ENCODE data around the gene EARS2. TPM values are rescaled to one million over a fixed set of nuclear protein-coding genes. Genes with fewer than 3 reads are reported as not detected.

Gene EARS2
- polyA plus RNA-seq, 1 donor from 2014 or later = 22.2 TPM

DNA sequence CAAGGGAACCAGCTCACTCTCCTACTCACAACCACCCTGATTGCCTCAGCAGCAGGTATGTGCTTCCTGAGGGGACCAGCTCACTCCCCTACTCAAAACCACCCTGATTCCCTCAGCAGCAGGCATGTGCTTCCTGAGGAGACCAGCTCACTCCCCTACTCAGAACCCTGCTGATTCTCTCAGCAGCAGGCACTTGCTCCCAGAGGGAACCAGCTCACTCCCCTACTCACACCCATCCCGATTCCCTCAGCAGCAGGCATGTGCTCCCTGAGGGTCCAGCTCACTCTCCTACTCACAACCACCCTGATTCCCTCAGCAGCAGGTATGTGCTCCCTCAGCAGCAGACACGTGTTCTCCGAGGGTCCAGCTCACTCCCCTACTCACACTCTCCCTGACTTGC lies 78.0 kb downstream of the EARS2 start:
- H3K36me3 ChIP-seq (ENCODE audit: insufficient read depth, low read length) = no peaks in the 10 kb centered on the region
- H3K9me3 ChIP-seq (ENCODE audit: low read length) = no peaks in the 10 kb centered on the region
- no peak overlapping the region for H3K9ac ChIP-seq (ENCODE audit: low read length)
- no peaks in the 10 kb centered on the region for H3K79me2 ChIP-seq (replicated peaks; ENCODE audit: insufficient read depth, low read length)
- TF ChIP-seq MXI1 (conservative IDR thresholded peaks at IDR 0.05; ENCODE audit: poor library complexity, severe bottlenecking) (no peak), TAF1 (IDR thresholded peaks at IDR 0.05; ENCODE audit: low read depth) (no peak), CTCF (IDR thresholded peaks at IDR 0.05; ENCODE audit: poor library complexity, severe bottlenecking) (no peak), RAD21 (conservative IDR thresholded peaks at IDR 0.05) (no peak), EZH2 (IDR thresholded peaks at IDR 0.05; ENCODE audit: borderline replicate concordance, insufficient read depth, low read length, poor library complexity, severe bottlenecking) (no peak), POLR2AphosphoS5 (IDR thresholded peaks at IDR 0.05) (no peak), EP300 (conservative IDR thresholded peaks at IDR 0.05; ENCODE audit: poor library complexity, severe bottlenecking) (no peak), SMC3 (conservative IDR thresholded peaks at IDR 0.05; ENCODE audit: poor library complexity) (no peak)
- TF ChIP-seq, protein P1, sequence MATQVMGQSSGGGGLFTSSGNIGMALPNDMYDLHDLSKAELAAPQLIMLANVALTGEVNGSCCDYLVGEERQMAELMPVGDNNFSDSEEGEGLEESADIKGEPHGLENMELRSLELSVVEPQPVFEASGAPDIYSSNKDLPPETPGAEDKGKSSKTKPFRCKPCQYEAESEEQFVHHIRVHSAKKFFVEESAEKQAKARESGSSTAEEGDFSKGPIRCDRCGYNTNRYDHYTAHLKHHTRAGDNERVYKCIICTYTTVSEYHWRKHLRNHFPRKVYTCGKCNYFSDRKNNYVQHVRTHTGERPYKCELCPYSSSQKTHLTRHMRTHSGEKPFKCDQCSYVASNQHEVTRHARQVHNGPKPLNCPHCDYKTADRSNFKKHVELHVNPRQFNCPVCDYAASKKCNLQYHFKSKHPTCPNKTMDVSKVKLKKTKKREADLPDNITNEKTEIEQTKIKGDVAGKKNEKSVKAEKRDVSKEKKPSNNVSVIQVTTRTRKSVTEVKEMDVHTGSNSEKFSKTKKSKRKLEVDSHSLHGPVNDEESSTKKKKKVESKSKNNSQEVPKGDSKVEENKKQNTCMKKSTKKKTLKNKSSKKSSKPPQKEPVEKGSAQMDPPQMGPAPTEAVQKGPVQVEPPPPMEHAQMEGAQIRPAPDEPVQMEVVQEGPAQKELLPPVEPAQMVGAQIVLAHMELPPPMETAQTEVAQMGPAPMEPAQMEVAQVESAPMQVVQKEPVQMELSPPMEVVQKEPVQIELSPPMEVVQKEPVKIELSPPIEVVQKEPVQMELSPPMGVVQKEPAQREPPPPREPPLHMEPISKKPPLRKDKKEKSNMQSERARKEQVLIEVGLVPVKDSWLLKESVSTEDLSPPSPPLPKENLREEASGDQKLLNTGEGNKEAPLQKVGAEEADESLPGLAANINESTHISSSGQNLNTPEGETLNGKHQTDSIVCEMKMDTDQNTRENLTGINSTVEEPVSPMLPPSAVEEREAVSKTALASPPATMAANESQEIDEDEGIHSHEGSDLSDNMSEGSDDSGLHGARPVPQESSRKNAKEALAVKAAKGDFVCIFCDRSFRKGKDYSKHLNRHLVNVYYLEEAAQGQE (IDR thresholded peaks at IDR 0.05; ENCODE audit: borderline replicate concordance) = no peak
- no peaks in the 10 kb centered on the region for H3K27me3 ChIP-seq (ENCODE audit: insufficient read depth, low read depth, low read length)
- no peak overlapping the region for H3K4me3 ChIP-seq (ENCODE audit: low read length)
- H4K20me1 ChIP-seq (ENCODE audit: insufficient read depth) = no peaks in the 10 kb centered on the region
- no peak overlapping the region for H3K27ac ChIP-seq (ENCODE audit: low read length)
- H3K4me2 ChIP-seq (ENCODE audit: low read length) = no peak overlapping the region
- no peaks in the 10 kb centered on the region for H3K9me2 ChIP-seq (ENCODE audit: insufficient read depth, low read length)
- H3F3A ChIP-seq (ENCODE audit: insufficient read depth, low read length, poor library complexity, severe bottlenecking) = no peaks in the 10 kb centered on the region
- no peak overlapping the region for H2AFZ ChIP-seq (ENCODE audit: low read depth, low read length)

GRCh38 chr16:23478566-23478965 lies 78.6 kb downstream of the EARS2 start:
- Histone ChIP-seq H3K4me2 (ENCODE audit: low read length) (no peak overlapping the region), H3K27me3 (ENCODE audit: insufficient read depth, low read depth, low read length) (no peaks in the 10 kb centered on the region), H3F3A (ENCODE audit: insufficient read depth, low read length, poor library complexity, severe bottlenecking) (no peaks in the 10 kb centered on the region), H4K20me1 (ENCODE audit: insufficient read depth) (no peaks in the 10 kb centered on the region), H3K9ac (ENCODE audit: low read length) (no peak overlapping the region), H3K27ac (ENCODE audit: low read length) (no peak overlapping the region), H3K36me3 (ENCODE audit: insufficient read depth, low read length) (no peaks in the 10 kb centered on the region), H2AFZ (ENCODE audit: low read depth, low read length) (no peak overlapping the region), H3K4me3 (ENCODE audit: low read length) (no peak overlapping the region), H3K9me3 (ENCODE audit: low read length) (no peaks in the 10 kb centered on the region), H3K9me2 (ENCODE audit: insufficient read depth, low read length) (no peaks in the 10 kb centered on the region), H3K79me2 (replicated peaks; ENCODE audit: insufficient read depth, low read length) (no peaks in the 10 kb centered on the region)
- TF ChIP-seq, protein P1 (IDR thresholded peaks at IDR 0.05; ENCODE audit: borderline replicate concordance) = no peak
